KBM-7 (cell line): ENCODE results near the gene ITIH2.
A peak's percentile ranks its signal among the peaks of the same experiment; 100 is the strongest.
"Not testable (repeated sequence)": the region's sequence is repeated elsewhere in the genome, so short reads cannot be mapped to it uniquely, and the experiment has no call there.

Experiments
- DNase-seq: peaks from one replicate; pipeline ENCODE4 v3.0.0-alpha.2; 2015
- in situ Hi-C: fragments of 300-500 bp; cut with MboI; formaldehyde crosslinking; loops from 2 replicates; pipeline ENCODE4 v1.14.3; 2020; ENCODE audit warnings: low sequenced_read_pairs, low pct_unique_long_range_greater_than_20kb, mixed read lengths

Gene ITIH2, protein sequence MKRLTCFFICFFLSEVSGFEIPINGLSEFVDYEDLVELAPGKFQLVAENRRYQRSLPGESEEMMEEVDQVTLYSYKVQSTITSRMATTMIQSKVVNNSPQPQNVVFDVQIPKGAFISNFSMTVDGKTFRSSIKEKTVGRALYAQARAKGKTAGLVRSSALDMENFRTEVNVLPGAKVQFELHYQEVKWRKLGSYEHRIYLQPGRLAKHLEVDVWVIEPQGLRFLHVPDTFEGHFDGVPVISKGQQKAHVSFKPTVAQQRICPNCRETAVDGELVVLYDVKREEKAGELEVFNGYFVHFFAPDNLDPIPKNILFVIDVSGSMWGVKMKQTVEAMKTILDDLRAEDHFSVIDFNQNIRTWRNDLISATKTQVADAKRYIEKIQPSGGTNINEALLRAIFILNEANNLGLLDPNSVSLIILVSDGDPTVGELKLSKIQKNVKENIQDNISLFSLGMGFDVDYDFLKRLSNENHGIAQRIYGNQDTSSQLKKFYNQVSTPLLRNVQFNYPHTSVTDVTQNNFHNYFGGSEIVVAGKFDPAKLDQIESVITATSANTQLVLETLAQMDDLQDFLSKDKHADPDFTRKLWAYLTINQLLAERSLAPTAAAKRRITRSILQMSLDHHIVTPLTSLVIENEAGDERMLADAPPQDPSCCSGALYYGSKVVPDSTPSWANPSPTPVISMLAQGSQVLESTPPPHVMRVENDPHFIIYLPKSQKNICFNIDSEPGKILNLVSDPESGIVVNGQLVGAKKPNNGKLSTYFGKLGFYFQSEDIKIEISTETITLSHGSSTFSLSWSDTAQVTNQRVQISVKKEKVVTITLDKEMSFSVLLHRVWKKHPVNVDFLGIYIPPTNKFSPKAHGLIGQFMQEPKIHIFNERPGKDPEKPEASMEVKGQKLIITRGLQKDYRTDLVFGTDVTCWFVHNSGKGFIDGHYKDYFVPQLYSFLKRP

DNA sequence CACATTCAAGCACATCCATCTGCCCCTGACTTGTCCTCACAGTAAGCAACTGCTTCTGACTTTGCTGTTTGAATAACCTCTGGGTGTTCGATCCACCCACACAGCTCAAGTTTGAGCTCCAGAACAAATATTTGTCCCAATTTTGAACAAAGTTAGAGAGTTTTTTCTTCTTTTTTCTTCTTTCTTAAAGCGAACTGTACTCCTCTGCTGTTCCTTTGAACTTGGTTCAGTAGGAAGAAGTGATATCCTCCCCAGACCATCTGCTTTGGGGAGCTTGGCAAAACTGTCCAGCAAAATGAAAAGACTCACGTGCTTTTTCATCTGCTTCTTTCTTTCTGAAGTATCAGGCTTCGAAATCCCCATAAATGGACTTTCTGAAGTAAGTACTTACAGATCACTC lies at the start of gene ITIH2:
Gene ITIH2, plus strand, starts transcription at position 177 of the 400 bp plus-strand sequence. Its CDS starts 119 bp downstream, at position 296.
- no peak for DNase-seq
- in situ Hi-C loops, result no loop called here

DNA sequence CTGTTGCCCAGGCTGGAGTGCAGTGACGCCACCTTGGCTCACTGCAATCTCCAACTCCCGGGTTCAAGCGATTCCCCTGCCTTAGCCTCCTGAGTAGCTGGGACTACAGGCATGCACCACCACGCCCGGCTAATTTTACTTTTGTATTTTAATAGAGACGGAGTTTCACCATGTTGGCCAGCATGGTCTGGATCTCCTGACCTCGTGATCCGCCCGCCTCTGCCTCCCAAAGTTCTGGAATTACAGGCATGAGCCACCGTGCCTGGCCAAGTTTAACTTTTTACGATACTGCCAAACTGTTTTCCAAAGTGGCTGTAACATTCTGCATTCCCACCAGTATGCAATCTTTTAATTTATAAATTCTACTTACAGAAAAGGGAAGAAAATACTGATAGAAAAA lies 46.0 kb upstream of the ITIH2 start:
- DNase-seq, in situ Hi-C loops: not testable (repeated sequence)

DNA sequence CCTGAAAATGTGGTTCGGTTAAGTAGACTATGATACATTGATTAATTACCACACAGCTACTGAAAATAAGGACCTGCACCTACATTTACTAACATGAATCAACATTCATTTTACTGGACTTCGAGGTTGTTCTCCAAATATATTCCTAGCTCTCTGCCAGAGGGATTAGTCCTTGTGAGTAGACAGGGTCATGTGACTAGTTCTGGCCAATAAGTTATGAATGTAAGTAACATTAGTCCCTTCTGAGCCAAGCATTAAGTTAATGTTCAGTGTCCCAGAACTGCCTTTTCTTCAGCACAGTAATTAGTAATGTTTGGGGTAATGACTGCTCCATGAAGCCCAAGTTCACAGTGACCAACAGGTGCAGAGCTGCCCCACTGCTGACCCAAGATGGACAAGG lies 45.6 kb upstream of the ITIH2 start:
- in situ Hi-C loops, result no loop called here

DNA sequence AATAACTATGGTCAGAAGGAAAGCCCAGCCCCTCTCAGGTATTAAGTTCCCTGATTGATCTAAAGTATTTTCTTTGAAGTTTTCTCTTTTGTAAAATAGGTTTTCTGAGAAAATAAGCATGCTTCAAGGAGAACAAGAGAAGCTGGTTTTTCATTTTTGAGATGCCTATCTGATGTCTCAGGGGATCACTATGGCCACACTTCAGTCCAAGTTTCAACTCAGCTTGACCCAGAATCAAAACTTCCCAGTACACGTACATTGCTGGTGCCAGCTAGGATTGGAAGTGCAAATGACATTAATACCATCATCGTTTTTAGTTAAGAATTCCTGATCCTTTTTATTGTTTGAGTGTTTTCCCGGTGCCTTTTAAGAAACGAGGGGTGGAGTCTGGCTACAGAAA lies 43.6 kb upstream of the ITIH2 start:
- in situ Hi-C loops, result no loop called here
- DNase-seq, result no peak

More for the DNA sequence above, 45.6 kb upstream of the ITIH2 start:
- DNase-seq, result no peak

DNA sequence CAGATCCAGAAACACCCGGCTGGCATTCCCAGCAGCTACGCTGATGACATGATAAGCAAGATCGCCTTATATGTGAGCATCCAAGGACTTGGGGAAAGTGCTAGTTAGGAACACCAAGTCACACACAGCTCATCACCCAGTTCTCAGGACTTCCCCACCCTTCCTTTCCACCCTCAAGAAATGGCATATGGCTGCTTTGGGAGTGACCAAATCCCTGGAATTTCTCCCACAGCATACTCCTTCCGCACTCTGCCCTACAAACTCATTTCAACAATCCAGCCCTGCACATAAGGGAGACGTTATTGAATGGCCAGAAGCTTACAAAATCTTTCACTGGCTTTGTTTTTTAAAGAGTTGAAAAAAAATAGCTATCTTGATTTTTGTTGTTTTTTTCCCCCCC lies 40.6 kb upstream of the ITIH2 start:
- in situ Hi-C loops, result no loop called here

DNA sequence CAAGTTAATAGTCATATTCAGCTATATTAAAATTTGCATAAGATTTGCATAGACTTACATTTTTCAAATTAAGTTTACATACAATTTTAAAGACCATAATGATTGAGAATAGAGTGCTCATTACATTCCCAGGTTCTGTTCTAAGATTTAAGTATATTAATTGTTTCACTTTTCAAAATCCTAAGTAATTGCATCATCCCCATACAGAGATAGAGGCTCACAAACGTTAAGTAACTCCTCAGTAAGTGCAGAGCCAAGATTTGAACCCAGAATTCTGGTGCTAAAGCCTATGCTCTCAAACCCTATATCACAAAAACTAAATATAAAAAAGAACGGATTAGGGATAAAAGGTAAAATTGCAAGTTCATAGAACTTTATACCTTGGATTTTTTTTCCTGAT lies 38.4 kb upstream of the ITIH2 start:
- no peak for DNase-seq
- in situ Hi-C loops, result no loop called here

More for the DNA sequence above, 40.6 kb upstream of the ITIH2 start:
- no peak for DNase-seq

DNA sequence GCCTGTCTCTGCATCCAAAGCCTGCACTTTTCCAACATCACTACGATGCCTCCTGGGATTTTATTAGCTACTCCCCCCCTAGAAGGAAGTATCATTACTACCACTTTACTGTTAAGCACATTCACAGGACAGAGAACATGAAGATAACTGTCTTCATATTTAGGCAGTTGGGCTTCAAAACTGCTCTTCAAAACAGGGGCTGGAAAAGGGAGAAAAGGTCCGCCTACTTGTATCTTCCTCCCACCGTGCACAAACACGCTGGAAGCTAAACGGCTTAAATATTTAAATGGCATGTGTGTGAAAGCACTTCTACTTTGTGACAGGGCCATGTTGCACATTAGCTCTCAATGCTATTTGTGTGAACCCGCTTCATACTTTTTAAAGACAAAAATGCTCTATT lies 37.3 kb upstream of the ITIH2 start:
- in situ Hi-C loops, result no loop called here
- peak; percentile 10 for DNase-seq

DNA sequence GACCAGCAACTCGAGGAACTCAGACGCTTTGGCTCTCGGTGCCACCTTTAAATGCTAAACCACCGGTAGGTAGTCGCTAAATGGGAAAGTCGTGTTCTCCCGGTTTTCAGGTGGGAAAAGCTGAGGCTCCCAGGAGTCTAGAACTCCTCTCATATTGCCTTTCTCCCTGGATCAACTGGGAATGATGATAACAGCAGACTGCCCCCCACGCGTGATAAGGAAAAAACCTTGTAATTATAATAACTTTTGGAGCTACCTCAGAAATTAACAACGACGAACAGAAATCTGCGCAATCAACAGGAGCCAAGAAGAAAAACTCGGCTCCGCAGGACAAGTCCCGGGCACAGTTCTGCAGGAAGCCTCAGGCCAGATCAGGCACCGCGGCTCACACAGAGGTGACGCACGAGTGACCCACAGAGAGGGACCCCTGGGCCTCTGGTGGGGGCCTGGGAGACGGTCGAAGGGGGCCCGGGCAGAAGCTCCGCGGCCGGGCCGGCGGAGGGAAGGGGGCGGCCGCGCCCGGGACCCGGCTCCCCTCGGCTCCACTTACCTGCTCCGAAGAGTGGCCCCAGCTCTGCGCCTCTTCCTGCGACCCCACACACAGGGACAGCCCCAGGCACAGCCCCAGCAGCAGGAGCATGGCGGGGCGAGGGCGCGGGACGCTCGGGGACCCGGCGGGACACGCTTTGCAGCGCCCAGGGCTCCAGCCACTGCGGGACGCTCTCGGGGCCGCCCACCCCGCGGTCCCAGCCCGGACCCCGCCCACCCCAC lies 36.7 kb upstream of the ITIH2 start, which contains the start of gene ITIH5:
Gene ITIH5, minus strand, starts transcription at position 714 of the 771 bp plus-strand sequence. Its CDS starts 74 bp downstream, at position 640.
- peak; percentile 12 for DNase-seq
- in situ Hi-C loops, result no loop called here

DNA sequence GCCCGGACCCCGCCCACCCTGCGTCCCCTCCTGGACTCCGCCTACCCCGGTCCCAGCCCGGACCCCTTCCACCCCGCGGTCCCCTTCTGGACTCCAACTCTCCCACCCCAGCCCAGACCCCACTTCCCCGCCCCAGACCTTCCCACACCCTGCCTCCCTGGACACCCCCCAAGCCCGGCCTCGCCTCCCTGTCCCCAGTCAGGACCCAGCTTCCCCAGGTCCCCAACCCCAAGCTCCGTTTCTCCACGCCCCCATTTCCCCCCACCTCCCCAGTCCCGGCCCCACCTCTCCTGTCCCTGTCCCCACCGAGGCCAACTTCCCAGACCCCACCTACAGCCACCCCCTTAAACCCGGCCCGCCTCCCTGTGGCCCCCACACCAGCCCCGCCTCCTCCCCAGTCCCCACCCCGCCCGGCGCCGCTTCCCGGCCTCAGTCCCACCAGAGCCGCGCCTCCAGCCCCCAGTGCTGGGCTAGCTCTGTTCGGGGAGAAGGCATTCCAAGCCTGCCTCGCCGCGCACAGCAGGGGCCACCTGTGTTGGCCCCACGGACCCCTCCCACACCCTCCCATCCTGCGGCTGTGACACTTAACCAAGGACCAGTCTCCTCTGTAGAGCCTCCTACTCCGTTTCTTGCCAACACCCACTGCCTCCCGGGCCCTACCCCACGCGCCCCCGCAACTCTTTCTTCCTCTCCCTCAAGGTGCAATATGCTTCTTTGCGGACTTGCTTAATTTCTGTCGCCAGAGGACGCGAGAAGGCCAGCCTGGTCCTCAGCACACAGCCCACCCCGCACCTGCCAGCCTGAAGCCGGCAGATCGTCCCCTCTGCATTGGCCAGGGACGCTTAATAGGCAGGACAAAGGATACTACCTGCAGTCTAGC lies 35.6 kb upstream of the ITIH2 start:
- peak; percentile 15 for DNase-seq
- in situ Hi-C loops, result no loop called here

DNA sequence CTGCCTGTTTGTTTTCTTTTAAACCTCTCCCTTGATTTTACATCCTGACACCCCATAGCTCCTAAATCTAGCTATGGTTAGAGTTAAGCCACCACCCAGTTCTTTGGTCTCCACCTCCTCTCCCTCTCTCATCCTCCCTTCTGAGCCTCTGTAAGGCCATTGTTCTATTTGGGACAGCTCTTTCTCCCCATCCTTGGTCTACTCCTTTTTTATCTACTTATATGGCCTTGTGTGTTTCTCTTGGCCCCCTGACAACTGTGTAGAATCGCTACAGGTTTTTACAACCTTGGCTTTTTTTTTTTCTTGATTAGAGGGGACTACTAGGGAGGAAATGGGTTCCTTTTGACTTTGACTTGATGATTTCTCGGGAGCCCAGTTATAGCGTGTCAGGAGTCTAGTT lies 33.0 kb upstream of the ITIH2 start:
- DNase-seq, result no peak
- in situ Hi-C loops, result no loop called here

DNA sequence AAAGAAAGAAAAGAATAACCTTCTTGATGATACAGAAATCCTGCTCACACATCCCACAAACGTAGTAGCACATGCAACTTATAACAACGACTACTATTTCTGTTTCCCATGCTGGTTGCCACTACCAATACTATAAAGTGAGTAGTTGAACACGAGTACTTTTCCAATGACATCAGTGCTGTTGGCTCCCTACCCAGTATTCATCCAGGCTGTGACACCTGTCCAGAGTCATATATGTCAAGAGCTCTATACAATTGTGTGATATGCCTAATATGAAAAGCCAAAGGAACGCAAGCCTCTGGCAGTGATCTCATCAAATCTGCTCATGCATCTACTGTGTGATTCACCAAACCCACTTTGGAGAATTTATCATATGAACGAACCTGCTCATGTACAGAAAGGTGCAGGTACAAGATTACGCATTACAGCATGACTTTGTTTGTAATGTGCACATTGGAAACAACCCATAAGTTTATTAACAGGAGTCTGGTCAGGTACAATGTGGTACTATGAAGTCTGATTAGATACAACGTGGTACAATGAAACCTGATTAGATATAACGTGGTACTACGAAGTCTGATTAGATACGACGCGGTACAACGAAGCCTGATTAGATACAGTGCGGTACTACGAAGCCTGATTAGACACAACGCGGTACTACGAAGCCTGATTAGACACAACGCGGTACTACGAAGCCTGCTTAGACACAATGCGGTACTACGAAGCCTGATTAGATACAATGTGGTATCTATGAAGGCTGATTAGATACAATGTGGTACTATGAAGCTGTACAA lies 30.6 kb upstream of the ITIH2 start:
- no peak for DNase-seq
- in situ Hi-C loops, result no loop called here

DNA sequence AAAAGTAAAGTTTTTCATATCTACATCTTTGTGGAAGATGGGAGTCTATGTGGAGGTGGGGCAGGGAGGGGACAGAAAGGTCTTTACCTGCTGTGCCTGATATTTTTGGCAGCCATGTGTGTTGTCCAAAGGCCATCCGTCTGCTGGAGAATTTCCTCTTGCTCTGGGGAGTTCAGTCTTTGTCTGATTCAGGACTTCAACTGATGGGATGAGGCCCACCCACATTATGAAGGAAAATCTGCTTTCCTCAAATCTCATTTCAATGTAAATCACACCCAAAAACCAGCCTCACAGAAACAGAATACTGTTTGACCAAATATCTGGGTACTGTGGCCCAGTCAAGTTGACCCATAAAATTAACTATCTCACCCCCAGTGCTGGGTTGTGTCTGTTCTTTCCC lies 23.9 kb upstream of the ITIH2 start:
- no peak for DNase-seq
- in situ Hi-C loops, result no loop called here

DNA sequence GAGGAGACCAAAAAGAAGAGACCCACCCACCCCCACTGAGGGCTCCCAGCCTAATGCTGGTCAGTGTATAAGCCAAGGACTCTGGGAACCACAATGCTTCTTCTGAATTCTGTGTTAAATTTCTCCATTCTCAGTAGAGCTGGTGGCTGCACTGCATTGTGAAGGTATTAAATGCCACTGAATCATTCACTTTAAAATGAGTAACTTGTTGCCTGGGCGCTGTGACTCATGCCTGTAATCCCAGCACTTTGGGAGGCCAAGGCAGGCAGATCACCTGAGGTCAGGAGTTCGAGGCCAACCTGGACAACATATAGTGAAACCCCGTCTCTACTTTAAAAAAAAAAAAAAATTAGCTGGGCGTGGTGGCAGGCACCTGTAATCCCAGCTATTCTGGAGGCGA lies 23.0 kb upstream of the ITIH2 start:
- DNase-seq, in situ Hi-C loops: not testable (repeated sequence)

DNA sequence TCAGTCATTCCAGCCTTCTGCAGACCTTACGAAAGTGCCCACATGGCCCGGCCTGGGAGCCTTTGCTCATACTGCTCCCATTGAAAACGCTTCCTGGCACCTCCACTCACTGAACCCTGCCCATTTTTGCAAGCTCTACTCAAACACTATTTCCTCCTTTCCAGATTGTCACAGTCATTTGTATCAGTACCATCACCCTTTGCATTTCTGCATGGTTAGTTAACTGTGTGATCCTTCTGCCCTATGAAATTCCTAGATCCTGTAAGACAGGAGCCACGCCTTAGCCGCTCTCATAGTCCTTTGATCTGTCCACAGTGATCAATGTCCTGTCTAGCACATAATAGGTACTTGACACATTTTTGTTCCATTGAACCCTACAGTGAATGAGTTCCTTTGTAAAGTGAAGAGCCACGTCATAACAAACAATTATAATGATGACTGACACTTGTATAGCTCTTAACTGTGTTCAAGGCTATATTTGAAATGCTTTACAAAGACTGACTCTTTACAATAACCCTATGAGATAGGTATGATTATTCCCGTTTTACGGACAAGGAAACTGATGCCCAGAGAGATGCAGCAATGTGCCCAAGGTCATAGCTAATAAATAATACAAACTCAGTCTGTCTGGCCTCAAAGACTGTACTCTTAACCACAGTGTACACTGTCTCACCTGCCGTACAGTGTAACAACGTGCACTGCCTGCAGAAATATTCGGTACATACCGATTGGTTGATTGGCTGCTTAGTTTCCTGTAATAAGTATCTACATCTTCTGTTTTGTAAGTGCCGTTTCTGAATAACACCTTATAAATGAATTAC lies 16.6 kb upstream of the ITIH2 start:
- no peak for DNase-seq
- in situ Hi-C loops, result no loop called here

DNA sequence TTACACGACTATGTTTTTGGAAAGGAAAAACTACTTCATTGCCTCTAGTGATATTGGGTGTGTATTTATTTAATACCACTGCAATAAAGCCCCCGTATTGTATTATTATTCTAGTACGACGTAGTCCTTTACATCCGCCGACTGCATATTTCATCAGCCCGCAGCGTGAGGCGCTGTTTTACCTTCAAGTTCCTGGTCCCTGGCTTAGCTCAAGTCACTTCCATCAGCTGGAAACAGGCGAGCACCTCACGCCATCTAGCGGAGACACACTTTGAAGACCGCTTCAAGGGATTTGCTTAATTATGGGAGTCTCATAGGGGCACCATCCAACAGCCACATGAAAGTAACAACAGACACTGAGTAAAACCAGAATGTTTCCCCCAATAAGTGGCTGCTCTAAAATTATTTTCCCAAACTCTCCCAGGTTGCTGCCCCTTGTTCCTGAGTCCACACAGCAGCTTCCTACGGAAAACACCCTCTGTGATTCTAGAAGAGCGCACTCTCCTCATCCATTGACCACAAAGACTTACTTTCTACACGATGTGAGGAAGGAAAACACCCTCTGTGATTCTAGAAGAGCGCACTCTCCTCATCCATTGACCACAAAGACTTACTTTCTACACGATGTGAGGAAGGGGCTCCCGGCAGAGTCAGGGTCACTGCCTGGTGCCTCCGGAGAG lies 15.7 kb upstream of the ITIH2 start:
- in situ Hi-C loops, result no loop called here
- DNase-seq, result peak; percentile 88

DNA sequence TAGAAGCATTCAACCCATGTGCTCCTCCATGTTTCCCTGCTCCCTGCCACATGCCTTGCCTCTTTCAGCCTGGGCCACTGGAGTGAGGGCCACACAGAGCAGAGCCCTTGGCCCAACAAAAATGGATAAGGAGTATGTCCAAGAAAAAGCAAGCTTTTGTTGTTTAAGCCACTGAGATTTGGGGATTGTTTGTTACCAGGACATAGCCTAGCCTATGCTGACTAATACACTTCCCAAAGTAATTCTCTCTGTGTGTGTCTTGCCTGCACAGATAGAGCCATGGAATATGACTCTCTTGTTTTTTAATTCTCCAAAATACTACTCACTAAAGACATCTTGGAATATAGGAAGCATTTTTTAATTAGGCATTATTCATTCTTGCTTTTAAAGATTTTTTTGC lies 13.5 kb upstream of the ITIH2 start:
- in situ Hi-C loops, result no loop called here
- DNase-seq, result no peak
